HG02840 (cell line): ENCODE data around the gene DNAJC15.
"Not testable (repeated sequence)": the region's sequence is repeated elsewhere in the genome, so short reads cannot be mapped to it uniquely, and the experiment has no call there.

Source experiments
- ATAC-seq: cut with Tn5 transposase; IDR thresholded peaks from one replicate; pipeline ENCODE4 v1.9.1; 2021; ENCODE audit warnings: mild to moderate bottlenecking, moderate library complexity, moderate number of reproducible peaks; ENCODE audit not compliant: unreplicated experiment, low FRiP score

DNAJC15 gene

GRCh38 chr13:43041369-43041921 lies 18.1 kb downstream of the DNAJC15 start:
- ATAC-seq = peak; percentile 63

DNA sequence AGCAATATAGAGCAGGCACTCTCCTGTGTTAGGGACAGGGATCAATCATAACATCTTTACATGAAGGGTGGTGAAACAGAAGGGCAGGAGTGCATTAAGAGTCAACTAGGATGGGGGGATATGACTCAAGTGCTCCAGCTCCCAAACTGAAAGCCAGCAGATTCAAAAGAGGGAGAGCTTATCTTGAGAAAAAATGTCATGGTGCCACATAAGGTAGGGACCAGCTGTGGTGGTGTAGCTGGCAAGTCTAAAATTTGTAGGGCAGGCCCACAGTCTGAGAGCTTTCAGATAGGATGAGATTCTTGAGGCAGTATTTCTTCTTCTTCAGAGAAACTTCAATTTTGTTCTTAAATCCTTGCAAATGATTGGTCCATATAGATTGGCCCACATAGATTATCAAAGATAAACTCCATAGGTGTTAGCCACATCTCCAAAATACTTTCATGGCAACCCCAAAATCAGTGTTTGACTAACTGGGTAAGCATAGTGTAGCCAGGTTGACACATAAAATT lies 19.1 kb downstream of the DNAJC15 start:
- no peak for ATAC-seq

DNA sequence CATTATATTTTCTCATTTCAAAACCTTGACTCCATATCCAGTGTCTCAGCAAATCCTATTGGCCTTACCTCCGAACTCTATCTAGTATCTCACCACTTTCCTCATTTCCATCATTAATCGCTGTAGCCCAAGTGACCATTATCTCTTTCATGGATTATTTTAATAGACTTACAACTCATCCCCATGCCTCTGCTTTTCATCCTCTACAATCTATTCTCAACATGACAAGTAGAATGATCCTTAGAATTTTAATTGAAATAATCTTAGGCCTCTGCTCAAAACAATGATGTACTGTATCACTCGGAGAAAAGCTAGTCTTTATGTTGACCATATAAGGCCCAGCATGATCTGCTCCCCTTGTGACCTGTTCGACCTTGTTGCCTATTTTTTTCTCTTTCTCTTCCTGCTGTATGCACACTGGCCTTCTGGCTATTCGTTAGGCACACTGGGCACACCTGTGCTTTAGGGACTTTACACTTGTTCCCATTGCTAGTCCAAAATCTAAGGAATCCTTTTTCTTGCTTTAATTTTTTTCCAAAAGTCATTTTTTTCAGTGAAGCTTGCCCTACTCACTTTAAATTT lies 21.4 kb downstream of the DNAJC15 start:
- ATAC-seq = no peak

DNA sequence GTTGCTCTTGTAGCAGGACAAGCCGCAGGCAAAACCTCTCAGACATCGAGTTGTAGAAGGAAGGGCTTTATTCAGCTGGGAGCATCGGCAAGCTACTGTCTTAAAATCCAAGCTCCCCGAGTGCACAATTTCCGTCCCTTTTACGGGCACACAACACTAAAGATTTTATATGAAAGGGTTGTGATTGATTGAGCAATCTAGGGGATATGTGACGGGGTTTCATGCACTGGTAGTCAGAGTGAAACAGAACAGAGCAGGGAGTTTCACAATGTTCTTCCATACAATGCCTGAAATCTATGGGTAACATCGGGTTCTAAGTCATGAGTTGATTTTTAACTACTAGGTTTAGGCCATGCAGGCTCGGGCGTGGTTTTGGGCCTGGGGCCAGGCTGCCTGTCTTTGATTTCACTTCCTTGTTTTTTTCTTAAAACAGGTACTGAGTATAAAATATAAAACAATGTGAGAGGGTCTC lies 22.0 kb downstream of the DNAJC15 start:
- ATAC-seq = not testable (repeated sequence)

DNA sequence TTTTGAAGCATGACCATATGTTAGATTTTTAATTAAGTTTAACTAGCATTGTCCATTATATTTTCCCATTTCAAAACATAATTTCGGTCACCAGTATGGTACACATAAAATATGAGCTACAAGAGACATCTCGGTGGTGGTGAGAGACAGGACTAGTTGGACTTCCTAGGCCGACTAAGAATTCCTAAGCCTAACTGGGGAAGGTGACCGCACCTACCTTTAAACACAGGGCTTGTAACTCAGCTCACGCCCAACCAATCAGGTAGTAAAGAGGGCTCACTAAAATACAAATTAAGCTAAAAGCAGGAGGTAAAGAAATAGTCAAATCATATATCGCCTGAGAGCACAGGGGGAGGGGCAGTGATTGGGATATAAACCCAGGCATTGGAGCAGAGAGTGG lies 22.9 kb downstream of the DNAJC15 start:
- ATAC-seq = no peak

- ATAC-seq = no peak
These were observed 31.7 kb downstream of the DNAJC15 start for GRCh38 chr13:43054803-43055802.

GRCh38 chr13:43057653-43058317 lies 34.4 kb downstream of the DNAJC15 start:
- ATAC-seq = no peak

- no peak for ATAC-seq
These were observed 34.9 kb downstream of the DNAJC15 start for GRCh38 chr13:43058318-43058674.

DNA sequence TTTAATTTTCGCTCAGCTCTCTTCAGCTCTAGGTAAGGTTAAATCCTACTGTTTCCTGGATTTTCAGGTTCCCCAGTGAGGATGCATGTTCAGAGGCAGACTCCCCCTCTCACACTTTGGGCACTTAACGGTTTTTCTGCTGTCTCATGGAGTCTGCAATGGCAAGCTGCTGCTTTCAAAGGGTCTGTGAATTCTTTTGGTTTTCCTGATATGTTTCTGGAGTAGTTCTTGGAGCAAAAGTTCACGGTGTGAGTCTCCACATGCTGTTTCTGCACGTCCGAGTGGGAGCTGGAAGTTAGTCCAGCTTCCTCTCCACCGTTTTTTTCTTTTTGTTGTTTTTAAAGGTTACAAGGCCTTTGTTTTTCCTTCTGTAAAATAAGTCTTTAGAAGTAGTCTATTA lies 35.4 kb downstream of the DNAJC15 start:
- ATAC-seq = no peak

DNA sequence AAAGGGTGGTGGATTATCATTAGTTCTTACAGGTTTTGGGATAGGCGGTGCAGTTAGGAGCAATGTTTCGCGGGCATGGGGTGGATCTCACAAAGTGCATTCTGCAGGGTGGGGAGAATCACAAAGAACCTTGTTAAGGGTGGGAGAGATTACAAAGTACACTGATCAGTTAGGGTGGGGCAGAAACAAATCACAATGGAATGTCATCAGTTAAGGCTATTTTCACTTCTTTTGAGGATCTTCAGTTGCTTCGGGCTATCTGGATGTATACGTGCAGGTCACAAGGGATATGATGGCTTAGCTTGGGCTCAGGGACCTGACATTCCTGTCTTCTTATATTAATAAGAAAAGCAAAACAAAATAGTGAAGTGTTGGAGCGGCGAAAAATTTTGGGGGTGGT lies 36.4 kb downstream of the DNAJC15 start:
- not testable (repeated sequence) for ATAC-seq

GRCh38 chr13:43060806-43061205 lies 37.4 kb downstream of the DNAJC15 start:
- ATAC-seq = not testable (repeated sequence)

DNA sequence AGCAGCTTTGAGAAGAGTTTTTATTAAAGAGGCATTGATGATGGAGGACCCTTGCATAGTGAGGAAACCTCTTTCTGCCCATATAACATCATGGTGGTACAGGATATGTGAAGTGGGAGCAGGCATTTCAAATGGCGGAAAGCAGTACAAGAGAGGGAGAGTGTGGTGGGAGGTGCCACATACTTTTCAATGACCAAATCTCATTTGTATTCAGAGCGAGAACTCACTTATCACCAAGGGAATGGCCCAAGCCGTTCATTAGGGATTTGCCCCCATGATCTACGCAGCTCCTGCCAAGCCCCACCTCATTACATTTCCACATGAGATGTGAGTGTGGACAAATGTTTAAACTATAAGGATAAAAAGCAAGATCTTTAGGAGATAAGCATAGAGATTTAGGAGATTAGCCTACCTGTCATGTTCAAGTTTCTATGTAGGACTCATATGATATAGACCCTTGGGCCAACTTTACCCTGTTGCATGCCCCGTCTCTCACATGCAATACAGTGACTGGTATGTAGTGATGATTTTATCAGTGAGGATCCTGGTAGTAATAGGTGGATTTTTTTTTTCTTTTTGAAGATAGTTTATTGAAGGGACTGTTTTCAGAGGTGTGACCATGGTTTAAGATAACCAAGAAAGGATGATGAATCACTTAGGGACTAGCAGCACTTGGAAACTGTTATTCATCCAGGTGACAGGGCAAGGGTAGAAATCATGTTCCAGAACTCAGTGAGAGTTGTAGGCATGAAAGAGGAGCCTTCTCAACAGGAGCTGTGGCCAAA lies 38.3 kb downstream of the DNAJC15 start:
- no peak for ATAC-seq

- ATAC-seq = no peak
These were observed 48.4 kb downstream of the DNAJC15 start for GRCh38 chr13:43071824-43072223.

- no peak for ATAC-seq
These were observed 49.0 kb downstream of the DNAJC15 start for GRCh38 chr13:43072394-43072793.

DNA sequence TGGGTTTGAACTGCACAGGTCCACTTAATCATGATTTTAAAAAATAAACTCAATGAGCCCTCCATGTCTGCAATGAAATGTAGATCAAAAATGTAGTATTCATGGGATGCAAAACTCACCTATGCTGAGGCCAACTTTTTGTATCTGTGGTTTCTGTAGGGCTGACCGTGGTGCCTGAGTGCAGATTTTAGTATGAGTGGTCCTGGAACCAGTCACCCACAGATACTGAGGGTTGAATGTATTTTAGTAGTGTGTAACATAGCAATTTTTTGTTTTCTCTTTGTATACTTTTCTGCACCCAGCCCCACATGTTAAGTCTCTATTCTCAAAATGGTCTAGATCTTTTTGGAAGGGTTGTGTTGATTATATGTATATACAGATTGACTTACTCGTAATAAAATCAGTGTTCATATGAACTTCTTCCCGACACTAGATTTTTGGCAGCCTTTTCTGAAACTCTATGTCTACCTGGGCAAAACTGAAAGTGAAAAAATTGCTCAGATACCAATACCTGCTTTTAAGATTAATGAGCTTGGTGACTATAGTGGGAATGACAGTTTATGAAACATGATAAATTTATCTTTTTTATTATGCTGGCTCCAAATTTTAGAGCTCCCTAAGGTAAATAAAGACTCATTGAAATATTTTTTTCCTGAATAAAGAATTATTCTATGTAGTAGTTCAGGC lies 51.6 kb downstream of the DNAJC15 start:
- ATAC-seq = peak; percentile 57

GRCh38 chr13:43075511-43075902 lies 52.1 kb downstream of the DNAJC15 start:
- not testable (repeated sequence) for ATAC-seq

DNA sequence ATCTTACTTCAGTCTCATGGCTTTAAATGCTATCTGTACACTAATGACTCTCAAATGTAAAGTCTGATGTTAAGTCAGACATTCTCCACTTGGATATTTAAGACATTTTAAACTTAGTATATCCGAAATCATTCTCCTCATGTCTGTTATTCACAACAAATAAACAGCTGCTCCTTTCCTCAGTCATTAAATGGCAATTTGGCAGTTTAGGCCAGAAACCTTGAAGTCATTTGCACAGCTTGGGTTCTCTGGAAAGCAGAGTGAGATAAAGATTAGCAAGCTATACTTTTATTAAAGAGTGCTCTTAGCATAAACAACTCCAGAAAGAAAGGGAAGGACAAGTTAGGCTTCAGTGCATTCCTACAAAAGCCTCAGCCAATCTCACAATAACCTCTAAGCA lies 53.7 kb downstream of the DNAJC15 start:
- ATAC-seq = no peak

DNA sequence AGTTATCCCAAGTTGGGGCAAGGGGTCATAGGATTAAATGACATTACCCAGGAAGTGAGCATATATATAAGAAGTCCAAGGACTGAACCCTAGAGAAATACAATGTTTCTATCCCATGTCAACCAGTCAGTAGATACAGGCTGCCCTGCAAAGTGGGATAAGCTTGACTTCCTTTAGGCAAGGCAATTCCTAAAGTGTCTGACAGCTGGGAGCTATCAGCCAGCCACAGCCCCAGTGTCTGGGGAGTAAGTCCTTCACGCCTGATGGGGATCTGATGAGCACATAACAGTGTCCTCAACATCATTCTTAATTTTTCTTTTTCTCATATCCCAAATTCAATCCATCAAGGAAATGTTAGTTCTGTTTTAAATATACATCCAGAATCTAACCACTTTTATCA lies 54.1 kb downstream of the DNAJC15 start:
- no peak for ATAC-seq

DNA sequence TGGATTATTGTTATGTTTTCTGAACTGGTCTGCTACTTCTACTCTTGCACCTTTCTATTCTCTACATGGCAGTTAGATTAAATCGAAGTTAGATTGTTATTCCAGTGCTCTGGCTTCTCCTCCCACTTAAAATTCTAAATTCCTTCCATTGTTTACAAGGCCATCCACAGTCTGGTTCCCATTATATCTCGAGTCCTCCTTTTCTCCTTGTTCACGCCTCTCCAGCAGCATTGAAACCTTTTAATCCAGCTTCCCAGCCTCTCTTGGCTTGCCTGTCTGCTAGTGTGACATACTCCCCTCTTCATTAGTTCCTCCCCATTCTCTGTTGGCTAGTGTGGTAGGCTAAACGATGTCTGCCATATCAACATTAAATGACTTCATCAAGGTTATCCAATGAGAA lies 54.5 kb downstream of the DNAJC15 start:
- ATAC-seq = no peak
